Effector CD4-positive, alpha-beta T cell (primary cell): Measurements from ENCODE around the gene ZNF417.
"Not testable (repeated sequence)": the region's sequence is repeated elsewhere in the genome, so short reads cannot be mapped to it uniquely, and the experiment has no call there.

Source experiments
- DNase-seq: peaks from one replicate; pipeline ENCODE4 v3.0.0-alpha.2; 2020
- total RNA-seq: gene quantifications from one replicate; lab custom pipeline; 2026; lab: John Stamatoyannopoulos, UW

ZNF417 gene
- total RNA-seq: 40.3 reads per million, percentile 63 among the genes with 10 or more reads in this experiment

DNA sequence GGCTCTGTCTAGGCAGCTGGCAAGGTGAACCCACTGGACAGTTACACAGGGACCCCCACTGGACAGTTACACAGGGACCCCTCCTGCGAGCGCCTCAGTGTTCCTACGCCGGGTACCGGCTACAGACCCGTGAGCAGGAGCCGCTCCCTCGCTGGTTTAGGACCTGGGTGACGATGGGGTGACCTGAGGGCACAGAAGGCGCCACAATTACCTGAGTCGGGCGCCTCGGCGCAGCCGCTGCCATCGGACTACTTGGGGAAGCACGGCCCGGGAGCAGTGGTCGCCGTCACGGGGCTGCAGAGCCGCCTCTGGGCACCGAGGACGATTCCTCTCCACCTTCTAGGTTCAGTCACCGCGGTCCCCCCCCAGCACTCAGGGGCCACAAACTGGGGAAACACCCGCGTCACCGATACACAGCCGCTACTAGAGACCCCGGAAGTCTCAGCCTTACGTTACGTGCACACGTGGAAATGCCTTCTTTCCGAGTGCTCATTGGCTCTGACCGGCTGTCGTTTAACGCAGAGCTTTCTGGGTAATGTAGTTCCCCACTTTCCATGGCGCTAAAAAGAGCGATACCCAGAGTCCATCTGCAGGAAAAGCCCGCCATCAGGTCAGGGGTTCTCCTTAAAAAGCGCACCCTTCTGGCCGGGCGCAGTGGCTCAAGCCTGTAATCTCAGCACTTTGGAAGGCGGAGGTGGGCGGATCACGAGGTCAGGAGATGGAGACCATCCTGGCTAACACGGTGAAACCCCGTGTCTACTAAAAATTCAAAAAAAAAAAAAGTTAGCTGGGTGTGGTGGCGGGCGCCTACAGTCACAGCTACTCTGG lies at the start of gene ZNF417:
TSS of gene ZNF417 (minus strand) at position 425 of the 828 bp plus-strand sequence. CDS start at position 244, 181 bp downstream.
- peak; percentile 84 for DNase-seq

DNA sequence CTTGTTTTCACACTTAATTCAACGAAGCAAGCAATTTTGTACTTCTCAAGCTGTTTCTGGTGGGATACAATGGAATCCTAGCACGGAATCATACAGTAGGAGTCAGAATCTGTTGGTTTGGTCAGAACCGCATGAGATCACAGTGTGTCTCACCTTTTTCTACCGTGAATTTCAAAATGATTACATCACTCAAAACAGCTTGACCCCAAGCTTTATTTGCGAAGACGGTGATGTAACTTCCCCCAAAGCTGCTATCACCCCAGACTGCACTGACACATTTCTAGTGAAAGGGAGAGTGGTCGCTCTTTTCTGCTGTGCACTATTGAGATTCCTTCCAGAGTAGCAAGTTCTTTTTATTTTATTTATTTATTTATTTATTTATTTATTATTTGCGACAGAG lies 48.4 kb upstream of the ZNF417 start:
- no peak for DNase-seq

- no peak for DNase-seq
Measured at GRCh38 chr19:57961785-57962184, 45.4 kb upstream of the ZNF417 start.

DNA sequence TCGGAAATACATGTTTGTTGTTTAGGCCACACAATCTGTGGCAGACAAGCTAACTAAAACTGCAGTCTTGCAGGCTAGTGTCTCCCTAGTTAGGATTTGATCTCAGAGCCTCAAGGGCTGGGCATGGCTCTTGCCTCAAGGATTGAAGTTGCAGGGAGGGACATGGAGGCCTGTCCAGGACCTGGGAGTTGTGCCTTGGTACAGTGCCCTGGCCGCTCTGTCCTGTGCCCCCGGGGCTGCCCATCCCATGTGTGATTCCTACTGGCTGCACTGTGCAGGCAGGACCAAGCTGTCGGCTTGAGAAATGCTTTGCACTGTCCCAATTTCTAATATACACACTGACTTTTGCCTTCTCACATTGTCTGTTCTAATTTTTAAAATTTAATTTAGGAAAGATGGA lies 38.6 kb upstream of the ZNF417 start:
- no peak for DNase-seq

- no peak for DNase-seq
Measured at GRCh38 chr19:57949702-57950101, 33.3 kb upstream of the ZNF417 start.

DNA sequence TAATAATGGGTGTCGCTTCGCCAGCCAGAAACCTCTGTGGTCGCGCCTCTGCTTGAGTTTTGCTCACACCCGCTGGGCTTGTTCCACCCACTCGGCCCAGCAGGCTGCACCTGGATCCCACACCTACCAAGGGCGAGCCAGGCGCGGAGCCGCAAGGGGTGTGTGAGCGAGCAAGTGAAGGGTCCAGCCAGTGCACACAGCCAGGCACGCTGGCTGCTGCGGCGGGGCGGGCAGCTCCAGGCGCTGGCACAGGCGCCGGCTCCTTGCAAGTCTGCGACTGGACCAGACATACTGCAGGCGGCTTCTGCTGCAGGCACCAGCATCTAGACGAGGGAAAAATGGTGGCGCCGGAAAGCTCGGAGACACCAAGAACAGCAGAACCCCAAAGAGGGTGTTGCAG lies 32.9 kb upstream of the ZNF417 start:
- no peak for DNase-seq

DNA sequence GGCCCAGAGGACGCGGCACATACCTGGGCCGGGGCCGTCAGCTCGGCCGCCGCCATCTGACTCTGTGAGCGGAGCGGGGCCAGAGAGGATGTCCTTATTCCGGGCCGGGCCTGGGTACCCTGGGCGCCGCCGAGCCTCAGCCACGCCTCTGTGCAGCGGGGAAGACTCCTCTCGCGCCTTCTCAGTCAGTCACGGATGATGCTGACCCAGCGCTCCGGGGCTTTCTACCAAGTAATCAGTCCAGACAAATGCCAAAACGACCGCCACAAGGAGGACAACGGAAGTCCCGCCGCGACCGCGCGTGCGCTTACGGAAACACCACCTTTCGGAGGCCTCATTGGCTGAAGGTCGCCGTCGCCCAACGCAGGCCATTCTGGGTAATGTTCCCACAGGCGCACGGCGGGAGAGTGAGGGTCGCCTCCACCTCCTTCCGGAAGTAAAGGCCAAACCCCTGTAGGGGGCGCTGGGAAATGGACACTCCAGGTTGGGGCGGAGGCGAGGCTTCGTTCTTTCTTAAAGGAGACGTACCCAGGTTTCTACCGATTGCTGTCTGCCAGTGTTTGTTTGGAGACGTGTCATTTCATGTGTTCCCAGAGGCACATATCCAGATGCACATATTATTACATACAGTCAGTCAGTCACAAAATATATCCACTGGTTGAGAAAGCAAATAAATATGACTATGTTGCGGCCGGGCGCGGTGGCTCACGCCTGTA lies 31.2 kb upstream of the ZNF417 start, which contains the start of gene ZNF256:
TSS of gene ZNF256 (minus strand) at position 288 of the 716 bp plus-strand sequence. CDS start at position 56, 232 bp downstream.
- DNase-seq: peak; percentile 69

- no peak for DNase-seq
Measured at GRCh38 chr19:57947088-57947418, 30.7 kb upstream of the ZNF417 start.

DNA sequence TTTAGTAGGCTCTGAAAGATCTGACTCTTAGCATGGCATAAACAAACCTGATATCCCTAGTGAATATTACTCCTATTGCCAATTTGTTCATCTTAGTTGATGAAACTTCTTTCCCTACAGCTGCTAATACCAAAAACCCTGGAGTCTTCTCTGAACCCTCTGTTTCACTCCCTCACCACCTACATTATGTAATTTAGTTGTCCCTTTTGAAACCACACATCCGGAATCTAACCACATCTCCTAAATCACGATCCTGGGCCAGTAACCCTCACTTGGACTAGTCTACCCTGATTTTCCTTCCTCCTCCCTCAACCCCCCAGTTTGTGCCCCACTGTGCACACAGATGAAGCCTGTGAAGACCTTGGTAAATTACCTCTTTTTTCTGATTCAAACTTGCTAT lies 29.9 kb upstream of the ZNF417 start:
- no peak for DNase-seq

DNA sequence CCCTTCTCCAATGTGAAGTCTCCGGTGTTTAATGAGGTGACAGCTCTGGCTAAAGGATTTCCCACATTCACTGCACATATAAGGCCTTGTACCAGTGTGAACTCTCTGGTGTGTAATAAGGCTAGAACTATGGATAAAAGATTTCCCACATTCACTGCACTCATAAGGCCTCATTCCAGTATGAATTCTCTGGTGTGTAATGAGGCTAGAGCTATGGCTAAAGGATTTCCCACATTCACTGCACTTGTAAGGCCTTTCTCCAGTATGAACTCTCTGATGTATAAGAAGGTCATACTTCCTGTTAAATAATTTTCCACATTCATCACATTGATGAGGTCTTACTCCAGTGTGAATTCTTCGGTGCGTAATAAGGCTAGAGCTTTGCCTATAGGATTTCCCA lies 25.2 kb upstream of the ZNF417 start:
- DNase-seq: no peak

GRCh38 chr19:57935731-57936130 lies 19.3 kb upstream of the ZNF417 start:
- DNase-seq: no peak

- DNase-seq: no peak
Measured at GRCh38 chr19:57934820-57935665, 18.7 kb upstream of the ZNF417 start, which contains the start of gene ZNF418. Gene ZNF418, minus strand, starts transcription at chr19:57935402. Its CDS starts 1,580 bp downstream, at chr19:57933822.

DNA sequence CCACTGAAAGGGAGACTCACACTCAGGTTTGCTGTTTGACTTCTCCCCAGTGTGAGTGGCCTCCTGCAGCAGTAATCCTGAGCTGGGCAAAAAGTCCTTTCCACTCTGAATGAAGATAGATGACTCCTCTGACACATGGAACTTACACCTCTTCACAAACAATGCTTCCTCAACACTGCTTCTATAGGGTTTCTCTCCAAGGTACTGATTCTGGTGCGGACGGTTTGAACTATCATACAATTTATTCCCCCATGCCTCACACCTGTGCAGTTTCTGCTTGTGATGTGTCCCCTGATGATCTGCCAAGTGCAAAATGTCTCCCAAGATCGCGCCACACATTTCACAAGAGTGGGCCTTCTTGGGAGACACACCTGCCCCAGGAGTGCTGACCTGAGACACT lies 11.2 kb upstream of the ZNF417 start:
- DNase-seq: no peak

GRCh38 chr19:57914531-57914930 lies 1.9 kb downstream of the ZNF417 start:
- no peak for DNase-seq

GRCh38 chr19:57907394-57907793 lies 9.0 kb downstream of the ZNF417 start:
- no peak for DNase-seq

- DNase-seq: no peak
Measured at GRCh38 chr19:57905258-57905657, 11.1 kb downstream of the ZNF417 start.

DNA sequence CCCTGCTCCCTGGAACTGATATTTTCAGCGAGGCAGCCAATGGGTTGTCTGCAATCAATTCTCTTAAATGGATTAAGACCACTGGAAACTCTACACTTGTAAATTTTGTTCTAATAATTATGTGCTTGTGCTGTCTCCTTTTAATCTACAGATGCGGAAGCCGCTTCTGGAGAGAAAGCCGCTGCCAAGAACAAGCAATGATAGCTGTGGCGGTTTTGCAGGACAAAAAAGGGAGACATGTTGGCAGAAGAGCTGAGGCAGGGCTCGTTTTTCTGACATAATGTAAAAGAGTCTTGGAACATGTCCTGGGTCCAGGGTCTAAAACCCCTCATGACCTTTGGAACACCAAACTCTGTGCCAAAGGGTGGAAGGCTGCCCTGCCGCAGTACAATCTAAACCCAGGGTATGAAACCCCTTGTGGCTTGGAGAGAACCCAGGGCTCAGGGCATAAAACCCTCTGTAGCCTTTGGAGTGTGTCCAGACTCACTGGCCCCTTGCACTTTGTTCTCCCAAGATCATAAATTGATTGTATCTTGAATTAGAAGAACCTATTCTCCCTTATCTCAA lies 12.7 kb downstream of the ZNF417 start:
- no peak for DNase-seq

- no peak for DNase-seq
Measured at GRCh38 chr19:57900311-57900710, 16.1 kb downstream of the ZNF417 start.

GRCh38 chr19:57890706-57891105 lies 25.7 kb downstream of the ZNF417 start:
- not testable (repeated sequence) for DNase-seq

DNA sequence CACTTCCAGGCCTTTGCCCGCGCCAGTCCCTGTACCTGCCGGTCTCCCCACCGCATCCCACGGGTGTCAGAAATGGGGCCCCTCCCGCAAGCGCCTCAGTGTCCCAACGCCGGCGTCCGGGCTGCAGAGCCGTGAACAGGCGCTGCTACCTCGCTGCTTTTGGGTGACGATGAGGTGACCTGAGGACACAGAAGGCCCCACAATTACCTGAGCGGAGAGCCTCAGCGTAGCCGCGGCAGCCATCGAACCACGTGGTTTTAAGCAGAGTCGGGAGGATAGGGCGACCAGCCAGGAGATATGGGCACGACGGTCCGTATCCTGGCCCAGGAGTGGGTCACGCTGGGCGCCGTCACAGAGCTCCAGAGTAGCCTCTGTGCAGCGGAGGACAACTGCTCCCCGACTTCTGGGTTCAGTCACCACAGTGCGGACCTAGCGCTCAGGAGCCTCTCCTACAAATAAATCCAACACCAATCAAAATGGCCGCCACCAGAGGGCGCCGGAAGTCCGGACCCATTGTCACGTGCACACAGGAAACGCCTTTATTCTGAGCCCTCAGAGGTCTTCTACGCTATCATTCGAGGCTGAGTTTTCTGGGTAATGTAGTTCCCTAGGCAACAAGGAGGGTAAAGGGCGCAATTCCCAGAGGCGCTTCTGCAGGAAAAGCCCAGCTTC lies 27.7 kb downstream of the ZNF417 start, which contains the start of gene ZNF814:
TSS of gene ZNF814 (minus strand) at position 478 of the 672 bp plus-strand sequence. CDS start at position 243, 235 bp downstream.
- peak; percentile 63 for DNase-seq

DNA sequence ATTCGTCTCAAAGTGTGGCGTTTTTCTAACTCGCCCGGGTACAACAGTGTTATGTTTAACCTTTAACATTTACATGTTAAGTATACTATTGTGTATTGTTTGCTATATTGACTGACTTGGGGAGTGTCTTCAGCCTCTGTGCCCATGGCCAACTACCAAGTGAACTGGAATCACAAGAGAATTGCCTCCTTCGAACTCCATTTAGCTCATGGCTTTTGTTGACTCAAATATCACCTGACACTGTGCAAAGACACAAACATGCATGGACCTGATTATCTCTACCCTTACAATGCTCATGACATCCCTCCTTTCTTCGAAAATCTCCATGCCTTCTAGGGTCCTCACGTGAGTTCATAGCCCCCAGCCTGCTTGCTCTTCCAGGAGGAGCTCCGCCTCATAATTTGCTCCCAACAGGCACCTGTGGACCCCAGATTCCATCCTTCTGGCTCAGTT lies 28.3 kb downstream of the ZNF417 start:
- no peak for DNase-seq
